Cardiac muscle cell (in vitro differentiated cells and primary cell): ENCODE results near the gene HSPBAP1. TPM values are rescaled to one million over a fixed set of nuclear protein-coding genes. Genes with fewer than 3 reads are reported as not detected.

ENCODE experiments used
- DNase-seq, 2 donors: peaks; one replicate each; pipeline versions ENCODE4 v3.0.0 to v3.0.0-alpha.2; 2010 to 2017; ENCODE audit warnings: low read depth in 1 of 2, low spot score in 1 of 2
- H3K27ac ChIP-seq: fragments of 200-600 bp; sonication (generic); 2 replicates; pipeline ENCODE4 v1.5.1; 2016
- H3K27me3 ChIP-seq: fragments of 200-600 bp; sonication (generic); 2 replicates; pipeline ENCODE4 v1.6.0; 2016; ENCODE audit warnings: control low read depth
- H3K36me3 ChIP-seq: fragments of 200-600 bp; sonication (generic); 2 replicates; pipeline ENCODE4 v1.5.1; 2016; ENCODE audit warnings: control low read depth
- H3K4me1 ChIP-seq: fragments of 200-600 bp; sonication (generic); 2 replicates; pipeline ENCODE4 v1.8.1; 2017; ENCODE audit warnings: low read depth, mild to moderate bottlenecking, mixed run types
- H3K4me3 ChIP-seq: fragments of 200-600 bp; sonication (generic); 2 replicates; pipeline ENCODE4 v1.5.1; 2016; ENCODE audit warnings: mild to moderate bottlenecking
- H3K9me3 ChIP-seq: fragments of 200-600 bp; sonication (generic); 2 replicates; pipeline ENCODE4 v1.5.1; 2017; ENCODE audit warnings: low read depth, mild to moderate bottlenecking, control low read depth
- CTCF ChIP-seq: IDR thresholded peaks from 2 replicates; pipeline ENCODE4 v1.5.1; 2012; ENCODE audit warnings: low read depth, mild to moderate bottlenecking, low read length
- polyA plus RNA-seq: library from polyadenylated mRNA; unstranded; fragments of >200 nt; fragmentation: Nextera tagmentation; extraction: Ambion mirVana; gene quantifications from 2 replicates; pipeline ENCODE4 v1.2.1, GENCODE V29; 2016
- total RNA-seq: library from RNA; depleted of rRNA; stranded (reverse); fragments of >200 nt; gene quantifications from 2 replicates; pipeline ENCODE4 v1.2.3, GENCODE V29; 2016

The HSPBAP1 gene
- total and polyA plus RNA-seq, 2 experiments from 2014 or later = 2.9 to 7.2 TPM

- TF ChIP-seq CTCF = no peak
- DNase-seq = no peak
- Histone ChIP-seq H3K4me1 (no peaks in the 10 kb centered on the region), H3K27me3 (no peaks in the 10 kb centered on the region), H3K36me3 (no peaks in the 10 kb centered on the region), H3K9me3 (no peaks in the 10 kb centered on the region), H3K4me3 (no peak overlapping the region), H3K27ac (no peak overlapping the region)
These were observed 27.2 kb downstream of the HSPBAP1 start for GRCh38 chr3:122766430-122766829.

- Histone ChIP-seq H3K4me1 (peaks cover 6% of the 10 kb centered on the region), H3K4me3 (no peak overlapping the region), H3K27ac (no peak overlapping the region), H3K27me3 (no peaks in the 10 kb centered on the region), H3K36me3 (no peaks in the 10 kb centered on the region), H3K9me3 (no peaks in the 10 kb centered on the region)
- peak in 1 of 2 donors; percentile 44 for DNase-seq
- TF ChIP-seq CTCF = no peak
These were observed 33.0 kb downstream of the HSPBAP1 start for GRCh38 chr3:122760453-122761271.

GRCh38 chr3:122758877-122759560 is 34.6 kb downstream of the HSPBAP1 start:
- TF ChIP-seq CTCF = no peak
- H3K27ac ChIP-seq = no peak overlapping the region
- H3K4me3 ChIP-seq = no peak overlapping the region
- H3K36me3 ChIP-seq = no peaks in the 10 kb centered on the region
- no peaks in the 10 kb centered on the region for H3K27me3 ChIP-seq
- peaks cover 6% of the 10 kb centered on the region for H3K4me1 ChIP-seq
- no peaks in the 10 kb centered on the region for H3K9me3 ChIP-seq
- DNase-seq = peak in 1 of 2 donors; percentile 27

GRCh38 chr3:122755491-122755890 is 38.1 kb downstream of the HSPBAP1 start:
- peaks cover 4% of the 10 kb centered on the region for H3K4me1 ChIP-seq
- TF ChIP-seq CTCF = no peak
- H3K27ac ChIP-seq = no peak overlapping the region
- H3K4me3 ChIP-seq = no peak overlapping the region
- H3K27me3 ChIP-seq = no peaks in the 10 kb centered on the region
- H3K36me3 ChIP-seq = no peaks in the 10 kb centered on the region
- no peaks in the 10 kb centered on the region for H3K9me3 ChIP-seq
- no peak for DNase-seq

- peak; percentile 86 for TF ChIP-seq CTCF
- no peaks in the 10 kb centered on the region for H3K9me3 ChIP-seq
- no peaks in the 10 kb centered on the region for H3K4me1 ChIP-seq
- no peak overlapping the region for H3K4me3 ChIP-seq
- H3K36me3 ChIP-seq = no peaks in the 10 kb centered on the region
- no peak overlapping the region for H3K27ac ChIP-seq
- no peaks in the 10 kb centered on the region for H3K27me3 ChIP-seq
- peak; percentile 52 to 67 for DNase-seq
These were observed 38.7 kb downstream of the HSPBAP1 start for GRCh38 chr3:122754929-122755328.
